RWPE2 (cell line): ENCODE data around the gene HMGB2.

Source experiments
- ATAC-seq: fragments of 200-7000 bp; cut with Tn5 transposase; 3 replicates; pipeline ENCODE4 v1.9.1; 2021; ENCODE audit warnings: low read depth
- DNase-seq: peaks from one replicate; pipeline ENCODE4 v3.0.0-alpha.2; 2020; ENCODE audit warnings: low spot score
- H3K27ac ChIP-seq: fragments of 450-650 bp; 2 replicates; pipeline ENCODE4 v1.5.1; 2017; ENCODE audit warnings: mild to moderate bottlenecking; ENCODE audit not compliant: poor library complexity, severe bottlenecking
- H3K27me3 ChIP-seq: fragments of 250-450 bp; sonication (Bioruptor Pico); 2 replicates; pipeline ENCODE4 v1.5.1; 2021; ENCODE audit warnings: mild to moderate bottlenecking, moderate library complexity; ENCODE audit not compliant: insufficient read depth, poor library complexity, severe bottlenecking
- H3K36me3 ChIP-seq: fragments of 250-450 bp; sonication (Bioruptor Pico); 2 replicates; pipeline ENCODE4 v1.5.1; 2020; ENCODE audit warnings: low read depth, mild to moderate bottlenecking, moderate library complexity
- H3K4me1 ChIP-seq: fragments of 250-450 bp; sonication (Bioruptor Pico); 2 replicates; pipeline ENCODE4 v1.5.1; 2021; ENCODE audit warnings: mild to moderate bottlenecking, moderate library complexity; ENCODE audit not compliant: insufficient read depth, poor library complexity, severe bottlenecking
- H3K4me3 ChIP-seq: fragments of 250-450 bp; sonication (Bioruptor Pico); 2 replicates; pipeline ENCODE4 v1.5.1; 2021; ENCODE audit warnings: mild to moderate bottlenecking, moderate library complexity; ENCODE audit not compliant: severe bottlenecking
- H3K9me3 ChIP-seq: fragments of 250-450 bp; sonication (Bioruptor Pico); 2 replicates; pipeline ENCODE4 v1.5.1; 2021; ENCODE audit warnings: mild to moderate bottlenecking, moderate library complexity; ENCODE audit not compliant: severe bottlenecking
- TF ChIP-seq, protein P1 (sequence below): fragments of 450-650 bp; IDR thresholded peaks from one replicate; pipeline ENCODE4 v1.5.1; 2017; ENCODE audit warnings: mild to moderate bottlenecking, moderate library complexity; ENCODE audit not compliant: poor library complexity, severe bottlenecking

Gene HMGB2

DNA sequence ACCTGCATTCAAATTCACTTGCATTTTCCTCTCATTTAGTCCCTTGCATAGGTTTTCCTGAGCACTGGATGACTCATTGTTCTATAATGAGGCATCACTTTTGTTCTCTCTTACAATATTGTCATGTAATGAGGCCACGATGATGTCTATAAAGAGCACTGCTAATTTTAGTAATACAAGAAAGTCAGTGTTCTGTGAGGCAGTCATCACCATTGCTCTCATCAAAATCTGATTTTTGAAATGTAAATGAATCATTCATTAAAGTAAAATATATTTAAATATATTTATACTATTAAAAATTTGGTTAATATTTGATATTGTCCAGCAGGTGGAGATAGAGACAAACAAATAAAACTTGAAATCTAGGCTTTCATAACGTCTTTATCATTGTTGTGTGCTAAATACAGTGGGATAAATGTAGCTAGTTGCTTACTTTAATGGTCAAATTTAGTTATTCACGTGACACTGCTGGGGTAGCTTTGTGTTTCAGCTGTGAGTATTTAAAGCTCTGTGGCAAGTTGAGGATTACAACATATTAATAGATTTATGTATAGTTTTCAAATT lies 15.4 kb downstream of the HMGB2 start:
- DNase-seq (no peak), ATAC-seq (peak; percentile 70)
- TF ChIP-seq, protein P1, sequence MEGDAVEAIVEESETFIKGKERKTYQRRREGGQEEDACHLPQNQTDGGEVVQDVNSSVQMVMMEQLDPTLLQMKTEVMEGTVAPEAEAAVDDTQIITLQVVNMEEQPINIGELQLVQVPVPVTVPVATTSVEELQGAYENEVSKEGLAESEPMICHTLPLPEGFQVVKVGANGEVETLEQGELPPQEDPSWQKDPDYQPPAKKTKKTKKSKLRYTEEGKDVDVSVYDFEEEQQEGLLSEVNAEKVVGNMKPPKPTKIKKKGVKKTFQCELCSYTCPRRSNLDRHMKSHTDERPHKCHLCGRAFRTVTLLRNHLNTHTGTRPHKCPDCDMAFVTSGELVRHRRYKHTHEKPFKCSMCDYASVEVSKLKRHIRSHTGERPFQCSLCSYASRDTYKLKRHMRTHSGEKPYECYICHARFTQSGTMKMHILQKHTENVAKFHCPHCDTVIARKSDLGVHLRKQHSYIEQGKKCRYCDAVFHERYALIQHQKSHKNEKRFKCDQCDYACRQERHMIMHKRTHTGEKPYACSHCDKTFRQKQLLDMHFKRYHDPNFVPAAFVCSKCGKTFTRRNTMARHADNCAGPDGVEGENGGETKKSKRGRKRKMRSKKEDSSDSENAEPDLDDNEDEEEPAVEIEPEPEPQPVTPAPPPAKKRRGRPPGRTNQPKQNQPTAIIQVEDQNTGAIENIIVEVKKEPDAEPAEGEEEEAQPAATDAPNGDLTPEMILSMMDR = peak; percentile 69

DNA sequence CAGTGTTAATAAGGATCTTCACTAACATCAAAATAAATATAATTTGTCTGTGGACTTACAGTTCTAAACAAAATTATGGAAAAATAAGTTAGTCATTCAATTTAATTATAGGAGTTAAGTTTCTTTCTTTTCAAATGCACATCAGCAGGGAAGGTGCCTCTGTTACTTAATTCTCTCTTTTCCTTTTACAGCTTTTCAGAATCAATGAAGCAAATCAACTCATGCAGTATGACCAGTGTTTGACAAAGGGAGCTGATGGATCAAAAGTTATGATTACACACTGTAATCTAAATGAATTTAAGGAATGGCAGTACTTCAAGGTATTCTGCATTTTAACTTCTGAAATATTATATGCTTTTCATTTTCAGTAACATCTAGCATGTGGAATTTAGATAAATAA lies 15.9 kb downstream of the HMGB2 start:
- Histone ChIP-seq H3K27me3 (no peaks in the 10 kb centered on the region), H3K36me3 (no peaks in the 10 kb centered on the region; the same call in 1 of the 2 replicates), H3K4me1 (peaks cover 12% of the 10 kb centered on the region), H3K27ac (no peak overlapping the region), H3K4me3 (no peak overlapping the region), H3K9me3 (no peaks in the 10 kb centered on the region)
- TF ChIP-seq, protein P1 = no peak
- DNase-seq = no peak
- ATAC-seq = no peak

More for the DNA sequence above, 15.4 kb downstream of the HMGB2 start:
- Histone ChIP-seq H3K27me3 (no peaks in the 10 kb centered on the region), H3K27ac (no peak overlapping the region), H3K36me3 (no peaks in the 10 kb centered on the region; the same call in 1 of the 2 replicates), H3K4me1 (peaks cover 12% of the 10 kb centered on the region), H3K4me3 (no peak overlapping the region), H3K9me3 (no peaks in the 10 kb centered on the region)

DNA sequence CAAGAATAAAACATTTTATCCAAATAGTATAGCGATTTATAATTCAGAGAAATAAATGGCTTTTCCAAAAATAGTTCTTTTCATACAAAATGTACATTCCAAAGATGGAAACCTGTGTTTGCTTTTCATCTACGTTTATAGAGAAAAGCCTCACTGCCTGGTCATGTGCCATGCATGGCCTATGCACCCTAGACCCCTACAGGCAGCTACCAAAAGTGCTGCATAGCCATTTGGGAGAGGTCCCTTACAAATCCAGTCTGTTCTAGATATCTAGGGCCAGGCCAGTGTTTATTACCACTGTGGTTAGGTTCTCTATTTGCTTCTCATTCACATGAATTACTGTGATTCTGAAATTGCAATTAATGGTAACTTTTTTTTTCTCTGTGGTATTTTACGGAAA lies 17.2 kb downstream of the HMGB2 start:
- TF ChIP-seq, protein P1 = no peak
- H3K27ac ChIP-seq = no peak overlapping the region
- ATAC-seq = no peak; the same call in 2 of the 3 replicates

DNA sequence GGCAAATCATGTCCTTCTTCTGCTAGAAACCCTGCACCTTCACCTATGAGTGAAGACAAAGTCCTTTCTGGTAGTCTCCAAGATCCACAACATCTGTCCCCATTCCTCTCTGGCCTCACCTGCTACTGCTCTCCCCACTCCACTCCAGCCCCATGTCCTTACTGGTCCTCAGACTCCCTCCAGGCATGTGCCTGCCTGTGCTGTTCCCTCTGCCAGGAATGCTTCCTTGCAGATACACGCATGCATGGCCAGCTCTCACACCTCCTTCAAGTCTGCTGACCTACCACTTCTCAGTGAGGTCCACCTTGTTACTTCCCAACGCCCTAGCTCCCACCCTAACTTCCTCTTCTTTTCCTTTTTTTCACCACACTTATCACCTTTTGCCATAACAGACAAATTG lies 18.1 kb downstream of the HMGB2 start:
- H3K27ac ChIP-seq = no peak overlapping the region

More for the DNA sequence above, 17.2 kb downstream of the HMGB2 start:
- Histone ChIP-seq H3K27me3 (no peaks in the 10 kb centered on the region), H3K4me1 (peaks cover 12% of the 10 kb centered on the region), H3K9me3 (no peaks in the 10 kb centered on the region), H3K4me3 (no peak overlapping the region), H3K36me3 (no peaks in the 10 kb centered on the region; the same call in 1 of the 2 replicates)
- DNase-seq = no peak

DNA sequence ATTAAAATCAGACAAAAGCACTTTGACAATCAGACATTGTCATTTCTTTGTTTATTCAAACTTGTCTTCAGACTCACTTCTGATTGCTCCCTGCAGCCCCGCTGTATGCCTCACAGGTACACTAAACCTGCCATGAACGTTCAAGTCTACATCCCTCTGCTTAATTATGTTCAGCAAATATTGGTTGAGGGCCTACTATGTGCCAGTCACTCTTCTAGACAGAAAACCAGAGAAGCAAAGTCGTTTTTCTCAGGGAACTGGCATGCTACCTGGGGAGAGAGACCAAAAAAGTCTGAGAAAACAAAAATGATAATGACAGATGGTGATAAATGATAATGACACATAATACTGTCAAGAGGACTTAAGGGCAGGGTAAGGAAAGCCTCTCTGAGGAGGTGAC lies 19.4 kb downstream of the HMGB2 start:
- H3K4me1 ChIP-seq = peaks cover 12% of the 10 kb centered on the region
- H3K9me3 ChIP-seq = no peaks in the 10 kb centered on the region
- no peak overlapping the region for H3K27ac ChIP-seq
- H3K27me3 ChIP-seq = no peaks in the 10 kb centered on the region
- ATAC-seq (no peak), DNase-seq (no peak)
- H3K36me3 ChIP-seq = no peaks in the 10 kb centered on the region
- no peak overlapping the region for H3K4me3 ChIP-seq
- TF ChIP-seq, protein P1 = no peak

More for the DNA sequence above, 18.1 kb downstream of the HMGB2 start:
- Histone ChIP-seq H3K4me3 (no peak overlapping the region), H3K27me3 (no peaks in the 10 kb centered on the region), H3K36me3 (no peaks in the 10 kb centered on the region), H3K4me1 (peaks cover 12% of the 10 kb centered on the region), H3K9me3 (no peaks in the 10 kb centered on the region)
- DNase-seq (no peak), ATAC-seq (no peak)
- TF ChIP-seq, protein P1 = no peak
